GM12874 (cell line): ENCODE results near the gene ZNF775.
A peak's percentile ranks its signal among the peaks of the same experiment; 100 is the strongest.

Experiments
- CTCF ChIP-seq: IDR thresholded peaks from 2 replicates; pipeline ENCODE4 v1.5.1; 2011; ENCODE audit warnings: low read depth, mild to moderate bottlenecking, control low read depth, low read length, moderate library complexity; ENCODE audit not compliant: insufficient read depth

The ZNF775 gene

GRCh38 chr7:150415161-150416153 lies 36.3 kb downstream of the ZNF775 start:
- no peak for TF ChIP-seq CTCF

- TF ChIP-seq CTCF, result no peak
Observed at GRCh38 chr7:150417239-150417638, 38.1 kb downstream of the ZNF775 start.

GRCh38 chr7:150417863-150418262 lies 38.7 kb downstream of the ZNF775 start:
- TF ChIP-seq CTCF, result peak; percentile 31; the same call in 1 of the 2 replicates

GRCh38 chr7:150420242-150420641 lies 41.1 kb downstream of the ZNF775 start:
- no peak for TF ChIP-seq CTCF

- peak; percentile 78 for TF ChIP-seq CTCF
Observed at GRCh38 chr7:150420987-150421674, 42.0 kb downstream of the ZNF775 start.

DNA sequence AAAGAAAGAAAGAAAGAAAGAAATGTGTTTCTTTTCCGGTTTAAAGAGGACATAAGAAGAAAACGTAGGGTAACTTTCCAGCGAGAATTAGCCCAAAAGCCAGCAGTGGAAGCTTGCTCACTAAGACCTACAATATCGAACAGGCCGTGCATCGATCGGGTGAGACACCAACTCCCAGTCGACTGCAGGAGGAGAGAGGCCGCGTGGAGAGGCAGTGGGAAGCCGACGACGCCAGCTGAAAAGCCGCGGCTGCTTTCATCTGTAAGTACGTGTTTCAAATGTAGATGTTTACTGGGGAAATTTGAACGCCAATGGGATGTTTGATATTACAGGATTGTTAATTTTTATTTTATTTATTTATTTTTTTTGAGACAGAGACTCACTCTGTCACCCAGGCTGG lies 42.7 kb downstream of the ZNF775 start:
- no peak for TF ChIP-seq CTCF

DNA sequence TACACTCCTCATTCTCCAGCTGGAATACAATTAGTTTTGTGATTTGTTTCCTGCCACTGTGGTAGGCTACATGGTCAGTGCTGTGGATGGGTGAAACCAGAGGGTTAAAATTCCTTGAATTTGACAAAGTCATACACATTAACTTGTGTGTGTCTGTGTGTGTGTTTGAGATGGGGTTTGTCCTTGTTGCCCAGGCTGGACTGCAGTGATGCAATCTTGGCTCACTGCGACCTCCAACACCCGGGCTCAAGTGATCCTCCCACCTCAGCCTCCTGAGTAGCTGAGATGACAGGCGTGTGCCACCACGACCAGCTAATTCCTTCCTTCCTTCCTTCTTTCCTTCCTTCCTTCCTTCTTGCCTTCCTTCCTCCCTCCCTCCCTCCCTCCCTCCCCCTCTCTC lies 46.5 kb downstream of the ZNF775 start:
- no peak for TF ChIP-seq CTCF
